BE2C (cell line): ENCODE measurements around the gene MAOB.

Source experiments
- DNase-seq: peaks from one replicate; pipeline ENCODE4 v3.0.0-alpha.2; 2020
- H3K27me3 ChIP-seq: fragments of 250-450 bp; sonication (Bioruptor Pico); 2 replicates; pipeline ENCODE4 v1.5.1; 2020; ENCODE audit warnings: mild to moderate bottlenecking
- H3K36me3 ChIP-seq: fragments of 250-450 bp; sonication (Bioruptor Pico); 2 replicates; pipeline ENCODE4 v1.5.1; 2020; ENCODE audit warnings: mild to moderate bottlenecking
- H3K4me1 ChIP-seq: fragments of 250-450 bp; sonication (Bioruptor Pico); 2 replicates; pipeline ENCODE4 v1.5.1; 2020
- H3K4me3 ChIP-seq: 2 replicates; pipeline ENCODE4 v1.5.1; 2011; ENCODE audit warnings: low read depth, low read length
- H3K9me3 ChIP-seq: fragments of 250-450 bp; sonication (Bioruptor Pico); 2 replicates; pipeline ENCODE4 v1.5.1; 2020
- TF ChIP-seq, protein P1 (sequence below): IDR thresholded peaks from 2 replicates; pipeline ENCODE4 v1.5.1; 2012; ENCODE audit warnings: mild to moderate bottlenecking, low read depth, low read length

MAOB gene

DNA sequence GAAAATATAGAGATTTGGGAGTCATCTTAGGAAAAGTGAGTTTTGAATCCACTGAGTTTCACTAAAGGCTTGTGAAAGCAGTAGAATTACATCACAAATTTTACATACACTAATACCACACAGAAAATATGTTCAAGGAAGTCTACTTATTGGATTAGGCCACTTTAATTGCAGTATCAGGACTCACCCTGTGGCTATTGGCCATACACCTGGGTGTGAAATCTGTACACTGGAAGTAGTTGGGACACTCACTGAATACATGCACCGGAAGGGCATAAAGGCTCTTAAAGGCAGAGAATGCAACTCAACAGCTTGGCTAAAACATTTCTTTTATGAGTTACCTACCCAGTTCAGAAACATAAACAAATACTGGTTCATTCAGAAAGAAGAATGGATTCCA, 19.8 kb downstream of the MAOB start:
- TF ChIP-seq, protein P1, sequence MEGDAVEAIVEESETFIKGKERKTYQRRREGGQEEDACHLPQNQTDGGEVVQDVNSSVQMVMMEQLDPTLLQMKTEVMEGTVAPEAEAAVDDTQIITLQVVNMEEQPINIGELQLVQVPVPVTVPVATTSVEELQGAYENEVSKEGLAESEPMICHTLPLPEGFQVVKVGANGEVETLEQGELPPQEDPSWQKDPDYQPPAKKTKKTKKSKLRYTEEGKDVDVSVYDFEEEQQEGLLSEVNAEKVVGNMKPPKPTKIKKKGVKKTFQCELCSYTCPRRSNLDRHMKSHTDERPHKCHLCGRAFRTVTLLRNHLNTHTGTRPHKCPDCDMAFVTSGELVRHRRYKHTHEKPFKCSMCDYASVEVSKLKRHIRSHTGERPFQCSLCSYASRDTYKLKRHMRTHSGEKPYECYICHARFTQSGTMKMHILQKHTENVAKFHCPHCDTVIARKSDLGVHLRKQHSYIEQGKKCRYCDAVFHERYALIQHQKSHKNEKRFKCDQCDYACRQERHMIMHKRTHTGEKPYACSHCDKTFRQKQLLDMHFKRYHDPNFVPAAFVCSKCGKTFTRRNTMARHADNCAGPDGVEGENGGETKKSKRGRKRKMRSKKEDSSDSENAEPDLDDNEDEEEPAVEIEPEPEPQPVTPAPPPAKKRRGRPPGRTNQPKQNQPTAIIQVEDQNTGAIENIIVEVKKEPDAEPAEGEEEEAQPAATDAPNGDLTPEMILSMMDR: no peak
- Histone ChIP-seq H3K27me3 (no peaks in the 10 kb centered on the region), H3K9me3 (no peaks in the 10 kb centered on the region), H3K4me1 (no peaks in the 10 kb centered on the region), H3K4me3 (no peak overlapping the region), H3K36me3 (no peaks in the 10 kb centered on the region)
- DNase-seq: no peak

DNA sequence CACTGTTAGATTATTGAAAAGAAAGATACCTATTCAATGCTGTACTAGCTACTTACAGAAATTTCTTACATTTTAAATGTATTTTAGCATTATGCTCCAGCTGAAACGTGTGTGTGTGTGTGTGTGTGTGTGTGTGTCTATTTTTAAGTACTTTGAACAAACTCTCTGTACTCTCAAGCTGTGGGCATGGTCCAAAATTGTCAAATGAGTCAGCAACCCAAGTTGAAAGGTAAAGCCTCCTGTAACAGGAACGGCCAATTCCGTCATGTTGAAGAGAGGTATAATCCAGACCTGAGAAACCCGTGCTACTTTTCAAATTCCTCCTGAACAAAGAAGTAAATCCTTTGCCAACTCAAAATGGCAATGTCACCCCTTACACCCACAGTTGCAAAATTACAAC, 20.5 kb downstream of the MAOB start:
- no peak for DNase-seq
- Histone ChIP-seq H3K4me3 (no peak overlapping the region), H3K36me3 (no peaks in the 10 kb centered on the region), H3K9me3 (no peaks in the 10 kb centered on the region), H3K4me1 (no peaks in the 10 kb centered on the region), H3K27me3 (no peaks in the 10 kb centered on the region)
- TF ChIP-seq, protein P1: no peak

DNA sequence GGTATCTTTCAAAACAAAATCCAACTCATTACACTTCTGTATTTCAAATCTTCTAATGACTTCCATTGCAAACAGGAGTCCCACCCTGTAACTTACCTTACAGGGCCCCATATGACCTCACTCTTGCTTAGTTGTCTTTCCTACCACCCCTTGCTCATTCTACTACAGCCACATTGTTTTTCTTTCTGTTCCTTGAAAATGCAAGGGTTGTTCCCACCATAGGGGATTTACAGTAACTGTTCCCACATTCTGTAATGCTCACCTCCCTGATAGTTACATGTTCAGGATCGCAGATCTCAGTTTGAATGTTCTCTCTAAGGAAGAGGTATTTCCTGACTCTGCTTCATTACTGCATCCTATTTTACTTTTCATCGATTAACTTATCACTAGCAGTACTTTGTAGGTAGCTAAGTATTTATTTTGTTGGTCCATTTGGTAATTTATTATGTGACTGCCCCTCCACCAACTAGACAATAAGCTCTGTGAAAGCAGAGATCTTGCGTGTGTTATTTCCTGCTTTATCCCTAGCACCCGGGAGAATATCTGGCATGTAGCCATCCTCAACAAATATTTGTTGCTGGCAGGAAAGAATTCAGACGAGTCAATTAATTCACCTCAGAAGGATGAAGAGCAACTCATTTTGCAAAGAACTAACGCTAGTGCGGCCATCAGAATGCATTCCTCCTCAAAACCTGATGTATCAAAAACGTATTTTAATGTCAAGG, 21.4 kb downstream of the MAOB start:
- TF ChIP-seq, protein P1: no peak
- DNase-seq: no peak
- Histone ChIP-seq H3K9me3 (no peaks in the 10 kb centered on the region), H3K27me3 (no peaks in the 10 kb centered on the region), H3K4me1 (no peaks in the 10 kb centered on the region), H3K4me3 (no peak overlapping the region), H3K36me3 (no peaks in the 10 kb centered on the region)

DNA sequence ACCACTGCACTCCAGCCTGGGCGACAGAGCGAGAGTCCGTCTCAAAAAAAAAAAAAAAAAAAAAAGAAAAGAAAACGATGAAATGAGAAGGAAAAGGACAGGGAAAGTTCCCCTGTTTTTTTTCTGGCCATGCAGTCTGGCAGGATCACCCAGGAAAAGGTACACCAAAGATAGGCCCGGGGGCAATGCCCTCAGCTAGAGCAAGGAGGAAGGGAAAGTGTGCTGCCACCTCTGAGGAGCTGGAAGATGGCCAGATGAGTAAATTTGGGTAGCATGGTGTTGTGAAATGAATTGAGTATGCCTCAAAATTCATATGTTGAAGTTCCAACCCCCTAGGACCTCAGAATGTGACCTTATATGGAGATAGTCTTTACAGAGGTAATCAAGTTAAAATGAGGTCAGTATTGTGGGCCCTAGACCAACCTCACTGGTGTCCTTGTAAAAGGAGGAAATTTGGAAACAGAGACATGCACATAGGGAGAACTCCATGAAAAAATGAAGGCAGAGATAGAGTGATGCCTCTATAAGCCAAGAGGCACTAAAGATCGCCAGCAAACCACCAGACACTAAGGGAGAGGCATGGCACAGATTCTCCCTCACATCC, 28.9 kb downstream of the MAOB start:
- Histone ChIP-seq H3K9me3 (no peaks in the 10 kb centered on the region), H3K36me3 (no peaks in the 10 kb centered on the region), H3K4me3 (no peak overlapping the region), H3K27me3 (no peaks in the 10 kb centered on the region), H3K4me1 (no peaks in the 10 kb centered on the region)
- no peak for DNase-seq
- TF ChIP-seq, protein P1: no peak

DNA sequence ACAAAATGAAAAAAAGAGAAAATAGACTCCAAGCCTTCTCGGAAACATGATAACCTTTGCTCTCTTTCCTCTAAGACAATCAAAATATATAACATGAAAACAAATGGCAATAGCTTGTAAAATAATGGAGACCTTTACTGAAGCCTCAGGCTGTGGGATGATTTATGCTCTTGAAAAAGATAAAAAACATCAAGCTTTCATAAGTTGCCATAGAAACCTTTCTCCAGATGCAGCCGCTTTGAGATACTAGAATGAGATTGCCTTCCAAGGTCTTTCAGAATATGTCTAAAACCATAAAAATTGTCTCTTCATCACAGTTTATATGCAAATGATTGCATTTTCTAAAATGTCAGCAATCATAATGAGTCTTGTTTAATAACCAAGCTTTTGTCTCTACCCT, 31.6 kb downstream of the MAOB start:
- Histone ChIP-seq H3K4me3 (no peak overlapping the region), H3K27me3 (no peaks in the 10 kb centered on the region), H3K36me3 (no peaks in the 10 kb centered on the region), H3K4me1 (no peaks in the 10 kb centered on the region), H3K9me3 (no peaks in the 10 kb centered on the region)
- TF ChIP-seq, protein P1: no peak
- DNase-seq: no peak

DNA sequence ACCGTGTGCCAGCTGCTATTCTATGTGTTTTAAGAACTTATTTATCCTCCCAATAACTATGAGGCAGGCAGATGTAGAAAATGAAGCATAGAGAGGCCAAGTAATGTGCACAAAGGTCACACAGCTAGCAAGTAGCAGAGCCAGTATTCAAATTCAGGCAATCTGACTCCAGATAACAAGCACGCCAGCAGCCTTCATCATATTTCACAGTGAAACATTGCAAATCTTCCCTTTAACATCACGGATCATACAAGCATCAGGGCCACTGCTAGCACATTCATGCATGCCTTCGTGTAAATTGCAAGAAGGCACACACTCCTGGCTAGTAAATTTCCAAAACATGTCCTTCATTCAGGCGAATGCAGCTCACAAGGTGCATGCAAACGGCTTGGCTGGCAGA, 33.1 kb downstream of the MAOB start:
- no peak for DNase-seq
- H3K27me3 ChIP-seq: no peaks in the 10 kb centered on the region
- H3K4me1 ChIP-seq: no peaks in the 10 kb centered on the region
- TF ChIP-seq, protein P1: no peak
- no peak overlapping the region for H3K4me3 ChIP-seq
- no peaks in the 10 kb centered on the region for H3K9me3 ChIP-seq
- H3K36me3 ChIP-seq: no peaks in the 10 kb centered on the region
